PC-3 (cell line): ENCODE results near the gene PLA2G2D. TPM values are rescaled to one million over a fixed set of nuclear protein-coding genes. Genes with fewer than 3 reads are reported as not detected.

Experiments
- ATAC-seq: fragments of 200-7000 bp; cut with Tn5 transposase; 2 replicates; pipeline ENCODE4 v1.9.1; 2020; ENCODE audit warnings: mild to moderate bottlenecking, moderate library complexity
- BruUV-seq: library from RNA; stranded (reverse); fragments of 400-500 nt; replicated peaks from 2 replicates; lab custom pipeline; 2021; lab: Mats Ljungman, UMichigan
- CTCF ChIA-PET: fragments of 300-600 bp; sonication (Branson Sonifier 250); formaldehyde crosslinking; loops from one replicate; lab custom pipeline; 2022; ENCODE audit warnings: antibody characterized with exemption; lab: Charles Lee
- POLR2A ChIA-PET: fragments of 300-600 bp; sonication (Branson Sonifier 250); formaldehyde crosslinking; loops from one replicate; lab custom pipeline; 2022; ENCODE audit warnings: antibody characterized with exemption; ENCODE audit not compliant: unreplicated experiment; lab: Charles Lee
- DNase-seq: peaks from one replicate; pipeline ENCODE4 v3.0.0-alpha.2; 2015
- H2AFZ ChIP-seq: fragments of 300-600 bp; sonication (generic); 2 replicates; pipeline ENCODE4 v1.6.0; 2016; ENCODE audit warnings: antibody characterized with exemption, low read length
- H3F3A ChIP-seq: fragments of 300-600 bp; sonication (generic); one replicate; pipeline ENCODE4 v1.6.0; 2017; ENCODE audit warnings: antibody characterized with exemption, low read length, control low read depth, mild to moderate bottlenecking; ENCODE audit not compliant: unreplicated experiment
- H3K27ac ChIP-seq: fragments of 300-600 bp; sonication (generic); 2 replicates; pipeline ENCODE4 v1.5.1; 2016; ENCODE audit warnings: mild to moderate bottlenecking, low read length
- H3K27me3 ChIP-seq: fragments of 300-600 bp; sonication (generic); 2 replicates; pipeline ENCODE4 v1.6.1; 2016; ENCODE audit warnings: low read length, mixed read lengths
- H3K36me3 ChIP-seq: fragments of 300-600 bp; sonication (generic); 2 replicates; pipeline ENCODE4 v1.6.1; 2016; ENCODE audit warnings: low read depth, mixed run types, low read length, mixed read lengths
- H3K4me1 ChIP-seq: fragments of 300-600 bp; sonication (generic); 2 replicates; pipeline ENCODE4 v1.5.1; 2016; ENCODE audit warnings: low read length; ENCODE audit not compliant: insufficient read depth
- H3K4me2 ChIP-seq: fragments of 300-600 bp; sonication (generic); 2 replicates; pipeline ENCODE4 v1.6.0; 2016; ENCODE audit warnings: low read length
- H3K4me3 ChIP-seq: fragments of 300-600 bp; sonication (generic); 2 replicates; pipeline ENCODE4 v1.5.1; 2016; ENCODE audit warnings: mild to moderate bottlenecking, low read length, mixed read lengths
- H3K79me2 ChIP-seq: fragments of 300-600 bp; sonication (generic); 2 replicates; pipeline ENCODE4 v1.6.1; 2017; ENCODE audit warnings: low read length, mixed read lengths
- H3K9ac ChIP-seq: fragments of 300-600 bp; sonication (generic); 2 replicates; pipeline ENCODE4 v1.6.0; 2016; ENCODE audit warnings: mild to moderate bottlenecking, low read length
- H3K9me2 ChIP-seq: fragments of 300-600 bp; sonication (generic); replicated peaks from 2 replicates; pipeline ENCODE4 v1.6.1; 2016; ENCODE audit warnings: mixed run types, low read length, mixed read lengths
- H3K9me3 ChIP-seq: fragments of 300-600 bp; sonication (generic); 2 replicates; pipeline ENCODE4 v1.6.1; 2016; ENCODE audit warnings: low read length, mixed read lengths
- H4K20me1 ChIP-seq: fragments of 300-600 bp; sonication (generic); 2 replicates; pipeline ENCODE4 v1.6.1; 2016; ENCODE audit warnings: low read length, mixed read lengths
- EZH2 ChIP-seq: fragments of 300-600 bp; sonication (generic); IDR thresholded peaks from one replicate; pipeline ENCODE4 v1.6.1; 2017; ENCODE audit warnings: antibody characterized with exemption, mild to moderate bottlenecking, low read length; ENCODE audit not compliant: unreplicated experiment
- EZH2phosphoT487 ChIP-seq: fragments of 300-600 bp; sonication (generic); IDR thresholded peaks from 2 replicates; pipeline ENCODE4 v1.6.1; 2018; ENCODE audit warnings: mild to moderate bottlenecking, antibody characterized with exemption, low read length, borderline replicate concordance
- intact Hi-C: fragments of 100-400 bp; cut with micrococcal nuclease; formaldehyde crosslinking; loops from 2 replicates; pipeline ENCODE4 v1.9.0; 2023
- total RNA-seq: library from RNA; depleted of rRNA; stranded (reverse); fragments of >200 nt; gene quantifications from 2 replicates; pipeline ENCODE4 v1.2.3, GENCODE V29; 2014
- TF ChIP-seq, protein P1 (sequence below): fragments of 300-600 bp; sonication (generic); conservative IDR thresholded peaks from 2 replicates; pipeline ENCODE4 v1.5.1; 2017; ENCODE audit warnings: antibody characterized with exemption, low read depth, mild to moderate bottlenecking, low read length

Gene PLA2G2D
- total RNA-seq, 1 experiment from 2014 or later, result not detected

GRCh38 chr1:20124456-20125057, 5.2 kb upstream of the PLA2G2D start:
- Histone ChIP-seq H3K4me3 (no peak overlapping the region), H3K79me2 (no peaks in the 10 kb centered on the region), H3F3A (no peaks in the 10 kb centered on the region), H3K9me2 (no peaks in the 10 kb centered on the region), H3K9ac (no peak overlapping the region), H3K36me3 (no peaks in the 10 kb centered on the region), H3K4me1 (peaks cover 13% of the 10 kb centered on the region), H3K4me2 (peak overlapping the region; percentile 36), H4K20me1 (no peaks in the 10 kb centered on the region), H2AFZ (no peak overlapping the region), H3K27me3 (peaks cover 6% of the 10 kb centered on the region; the same call in 1 of the 2 replicates), H3K9me3 (no peaks in the 10 kb centered on the region), H3K27ac (no peak overlapping the region)
- POLR2A ChIA-PET, result interaction anchor here (0.6 kb wide), 1 partner anchor 12 kb away, joined by 3 read pairs; no protein-coding TSS in a partner anchor
- peak; percentile 95 for DNase-seq
- TF ChIP-seq EZH2phosphoT487, result no peak
- no peak for TF ChIP-seq EZH2
- TF ChIP-seq, protein P1, sequence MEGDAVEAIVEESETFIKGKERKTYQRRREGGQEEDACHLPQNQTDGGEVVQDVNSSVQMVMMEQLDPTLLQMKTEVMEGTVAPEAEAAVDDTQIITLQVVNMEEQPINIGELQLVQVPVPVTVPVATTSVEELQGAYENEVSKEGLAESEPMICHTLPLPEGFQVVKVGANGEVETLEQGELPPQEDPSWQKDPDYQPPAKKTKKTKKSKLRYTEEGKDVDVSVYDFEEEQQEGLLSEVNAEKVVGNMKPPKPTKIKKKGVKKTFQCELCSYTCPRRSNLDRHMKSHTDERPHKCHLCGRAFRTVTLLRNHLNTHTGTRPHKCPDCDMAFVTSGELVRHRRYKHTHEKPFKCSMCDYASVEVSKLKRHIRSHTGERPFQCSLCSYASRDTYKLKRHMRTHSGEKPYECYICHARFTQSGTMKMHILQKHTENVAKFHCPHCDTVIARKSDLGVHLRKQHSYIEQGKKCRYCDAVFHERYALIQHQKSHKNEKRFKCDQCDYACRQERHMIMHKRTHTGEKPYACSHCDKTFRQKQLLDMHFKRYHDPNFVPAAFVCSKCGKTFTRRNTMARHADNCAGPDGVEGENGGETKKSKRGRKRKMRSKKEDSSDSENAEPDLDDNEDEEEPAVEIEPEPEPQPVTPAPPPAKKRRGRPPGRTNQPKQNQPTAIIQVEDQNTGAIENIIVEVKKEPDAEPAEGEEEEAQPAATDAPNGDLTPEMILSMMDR, result no peak
- no TSS peak for BruUV-seq
- intact Hi-C loops, result no loop called here
- CTCF ChIA-PET, result no interaction called here
- peak; percentile 99 for ATAC-seq

DNA sequence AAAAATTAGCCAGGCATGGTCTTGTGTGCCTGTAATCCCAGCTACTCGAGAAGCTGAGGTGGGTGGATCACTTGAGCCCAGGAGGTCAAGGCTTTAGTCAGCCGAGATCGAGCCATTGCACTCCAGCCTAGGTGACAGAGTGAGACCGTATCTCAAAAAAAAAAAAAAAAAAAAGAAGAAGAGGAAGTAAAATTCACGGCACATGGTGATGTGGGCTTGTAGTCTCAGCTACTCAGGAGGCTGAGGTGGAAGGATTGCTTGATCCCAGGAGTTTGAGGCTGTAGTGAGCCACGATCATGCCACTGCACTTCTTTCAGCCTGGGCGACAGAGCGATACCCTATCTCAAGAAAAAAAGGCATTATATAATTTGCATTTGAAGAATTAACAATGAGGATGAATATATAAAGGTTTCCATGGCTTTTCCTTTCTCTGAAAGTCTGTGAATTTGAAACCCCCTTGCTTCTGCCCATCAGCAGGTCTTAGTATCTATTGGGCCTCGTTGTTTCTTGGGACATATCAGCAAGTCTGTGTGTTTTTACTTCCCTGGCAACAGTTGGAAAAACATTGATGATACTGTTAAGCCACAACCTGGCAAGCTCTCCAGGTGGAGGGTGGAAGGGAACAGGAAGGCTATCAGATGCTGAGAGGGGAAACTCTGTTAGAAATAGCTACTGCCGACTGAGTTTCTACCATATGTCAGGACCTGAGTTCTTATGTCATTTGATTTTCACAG, 4.6 kb upstream of the PLA2G2D start:
- POLR2A ChIA-PET, result interaction anchor here (0.6 kb wide), 1 partner anchor 13 kb away, joined by 3 read pairs; no protein-coding TSS in a partner anchor
- no TSS peak for BruUV-seq
- DNase-seq (peak; percentile 16), ATAC-seq (no peak)
- Histone ChIP-seq H3K4me2 (peak overlapping the region; percentile 30; the same call in 1 of the 2 replicates), H3K9me2 (no peaks in the 10 kb centered on the region), H3K79me2 (no peaks in the 10 kb centered on the region), H2AFZ (no peak overlapping the region), H3K9me3 (no peaks in the 10 kb centered on the region), H3K4me3 (no peak overlapping the region), H3K27ac (no peak overlapping the region), H3K9ac (no peak overlapping the region), H4K20me1 (no peaks in the 10 kb centered on the region), H3K4me1 (peaks cover 13% of the 10 kb centered on the region), H3K27me3 (peaks cover 6% of the 10 kb centered on the region; the same call in 1 of the 2 replicates), H3K36me3 (no peaks in the 10 kb centered on the region), H3F3A (no peaks in the 10 kb centered on the region)
- intact Hi-C loops, result no loop called here
- CTCF ChIA-PET, result no interaction called here
- TF ChIP-seq EZH2 (no peak), EZH2phosphoT487 (no peak)
- TF ChIP-seq, protein P1, result no peak

DNA sequence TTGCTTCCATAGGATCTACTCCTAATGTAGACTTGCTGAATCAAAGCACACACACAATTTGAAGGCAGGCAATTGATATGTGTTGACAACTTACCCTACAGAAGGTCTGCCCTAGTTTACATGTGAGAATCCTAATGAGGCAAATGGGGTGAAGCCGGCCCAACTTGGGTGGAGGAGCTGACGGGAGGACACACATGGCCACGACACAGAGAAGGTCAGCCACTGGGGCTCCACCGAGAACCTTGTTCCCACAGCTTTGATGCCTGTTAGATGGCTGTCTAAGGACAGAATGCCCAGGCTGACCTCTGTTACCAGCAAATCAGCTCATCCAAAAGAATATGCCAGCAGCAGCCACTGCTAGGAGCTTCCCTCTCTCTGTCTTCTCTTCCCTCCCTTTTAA, 1.5 kb upstream of the PLA2G2D start:
- Histone ChIP-seq H3K27ac (no peak overlapping the region), H3K4me2 (no peak overlapping the region), H2AFZ (no peak overlapping the region), H3K4me1 (peaks cover 13% of the 10 kb centered on the region), H3K9ac (no peak overlapping the region), H3K9me3 (no peaks in the 10 kb centered on the region), H3F3A (no peaks in the 10 kb centered on the region), H3K27me3 (peaks cover 6% of the 10 kb centered on the region; the same call in 1 of the 2 replicates), H3K36me3 (no peaks in the 10 kb centered on the region), H3K79me2 (no peaks in the 10 kb centered on the region), H4K20me1 (no peaks in the 10 kb centered on the region), H3K4me3 (no peak overlapping the region), H3K9me2 (no peaks in the 10 kb centered on the region)
- POLR2A ChIA-PET, result no interaction called here
- ATAC-seq (no peak), DNase-seq (no peak)
- BruUV-seq, result no TSS peak
- intact Hi-C loops, result no loop called here
- CTCF ChIA-PET, result no interaction called here
- TF ChIP-seq EZH2phosphoT487 (no peak), EZH2 (no peak)
- TF ChIP-seq, protein P1, result no peak
